Endometrium (tissue), 2 donors: Measurements from ENCODE around the gene TANC2.

Source experiments
- FAIRE-seq: peaks from 2 replicates; lab custom pipeline; 2012; peaks lifted over from hg19 to GRCh38; lab: Jason Lieb, UNC
- donor health status: control.
- donor health status: control.

The TANC2 gene

DNA sequence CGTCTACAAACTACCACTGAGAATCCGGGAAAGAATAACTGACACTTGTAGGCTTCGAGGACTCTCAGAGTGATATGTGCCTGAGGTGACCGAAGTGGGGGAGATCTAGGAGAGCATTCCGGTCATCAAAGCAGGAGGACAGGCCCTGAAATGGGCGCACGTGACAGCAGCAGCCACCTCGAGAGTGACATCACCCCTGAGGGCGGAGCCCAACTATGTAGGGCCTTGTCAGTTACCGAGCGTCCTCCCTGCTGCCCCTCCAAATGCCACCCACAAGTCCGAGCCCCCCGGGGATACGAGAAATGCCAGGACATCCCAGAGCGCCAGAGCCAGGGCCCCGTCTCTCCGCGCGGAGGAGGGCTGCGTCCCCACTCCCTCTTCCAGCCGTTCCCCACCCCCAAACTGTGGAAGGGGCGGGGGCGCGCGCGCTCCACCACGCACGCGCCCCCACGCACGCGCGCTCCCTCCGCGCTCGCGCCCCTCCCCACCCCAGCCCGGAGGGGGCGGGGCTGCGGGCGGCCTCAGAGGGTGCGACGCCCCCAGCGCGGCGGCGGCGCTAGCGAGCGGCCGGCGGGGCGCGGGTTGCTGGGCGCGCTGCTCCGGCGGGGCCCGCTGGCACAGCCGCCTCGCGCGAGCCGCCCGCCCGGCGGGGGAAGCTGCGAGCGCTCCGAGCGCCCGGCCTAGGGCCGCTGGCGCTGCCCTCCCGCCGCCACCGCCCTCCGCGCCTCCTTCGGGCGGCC is at the start of gene TANC2:
Gene TANC2, plus strand, starts transcription at position 550 of the 740 bp plus-strand sequence. CDS start 43,325 bp downstream, outside the sequence.
- FAIRE-seq = no peak

DNA sequence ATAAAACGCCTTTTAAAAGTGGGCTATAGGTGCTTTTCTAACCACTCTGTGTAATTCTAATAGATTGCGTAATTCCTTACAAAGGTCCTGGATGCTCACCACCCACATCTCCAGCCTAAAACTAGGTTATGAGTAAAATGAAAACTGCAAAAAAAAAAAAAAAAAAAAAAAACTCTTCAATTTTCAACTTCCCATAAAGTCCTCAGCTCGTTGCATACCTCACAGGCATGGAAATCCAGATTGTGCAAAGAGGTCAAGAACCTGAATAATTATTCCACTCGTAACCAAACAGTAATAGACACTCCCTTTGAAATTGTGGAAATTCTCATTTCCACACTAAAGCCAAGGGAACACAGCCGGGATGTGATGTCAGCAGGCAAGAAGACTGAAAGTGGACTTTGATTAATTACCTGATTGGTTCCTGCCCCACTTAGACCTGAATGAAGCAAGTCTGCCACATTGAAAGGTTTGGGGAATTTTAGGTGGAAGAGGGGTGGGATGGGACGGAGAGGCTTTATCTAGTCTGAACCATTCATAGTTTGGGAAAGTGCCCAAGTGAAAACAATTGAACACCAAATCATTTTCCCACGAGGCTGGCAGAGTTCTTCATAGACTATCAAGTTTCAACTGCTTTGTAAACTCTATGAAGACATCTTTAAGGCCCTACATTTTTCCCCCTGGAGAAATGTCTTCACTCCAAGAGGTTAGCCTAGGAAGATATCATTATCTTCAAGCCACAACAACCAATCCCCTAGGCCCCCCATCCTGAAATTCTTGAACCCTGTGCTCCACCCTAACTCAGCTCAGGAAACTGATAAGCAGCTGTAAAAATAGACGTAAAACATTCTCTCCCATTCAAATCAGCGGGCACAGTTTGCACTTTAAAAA is 49.1 kb upstream of the TANC2 start:
- FAIRE-seq = no peak

DNA sequence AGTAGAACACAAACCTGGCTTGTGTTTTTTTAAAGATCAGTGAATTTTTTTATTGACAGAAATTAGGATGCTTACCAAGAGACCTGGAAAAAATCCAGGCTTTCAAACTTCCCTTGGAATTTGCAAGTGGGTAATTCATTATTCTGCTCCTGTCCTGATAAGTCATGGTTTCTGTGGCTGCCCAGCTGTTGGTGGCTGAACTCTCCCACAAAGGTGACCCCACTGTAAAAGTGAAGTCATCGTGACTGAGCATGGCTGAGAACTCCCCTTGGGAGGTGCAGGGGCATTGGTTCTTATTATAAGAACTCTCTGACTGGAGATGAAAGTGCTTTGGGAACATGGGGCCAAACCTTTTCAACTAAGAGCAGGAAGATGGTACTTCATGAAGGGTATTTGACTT is 46.6 kb upstream of the TANC2 start:
- no peak for FAIRE-seq

DNA sequence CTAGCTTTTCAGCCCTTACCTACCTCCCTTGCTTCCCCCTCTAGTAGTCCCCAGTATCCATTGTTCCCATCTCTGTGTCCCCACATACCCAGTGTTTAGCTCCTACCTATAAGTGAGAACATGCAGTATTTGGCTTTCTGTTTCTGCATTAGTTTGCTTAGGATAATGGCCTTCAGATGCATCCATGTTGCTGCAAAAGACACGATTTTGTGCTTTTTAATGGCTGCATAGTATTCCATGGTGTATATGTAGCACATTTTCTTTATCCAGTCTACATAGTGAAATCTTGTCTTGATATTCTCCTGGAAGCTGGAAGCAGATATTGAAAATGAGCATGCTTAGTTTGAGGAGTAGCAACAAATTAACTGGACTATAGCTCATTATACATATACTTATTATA is 45.7 kb upstream of the TANC2 start:
- FAIRE-seq = no peak

DNA sequence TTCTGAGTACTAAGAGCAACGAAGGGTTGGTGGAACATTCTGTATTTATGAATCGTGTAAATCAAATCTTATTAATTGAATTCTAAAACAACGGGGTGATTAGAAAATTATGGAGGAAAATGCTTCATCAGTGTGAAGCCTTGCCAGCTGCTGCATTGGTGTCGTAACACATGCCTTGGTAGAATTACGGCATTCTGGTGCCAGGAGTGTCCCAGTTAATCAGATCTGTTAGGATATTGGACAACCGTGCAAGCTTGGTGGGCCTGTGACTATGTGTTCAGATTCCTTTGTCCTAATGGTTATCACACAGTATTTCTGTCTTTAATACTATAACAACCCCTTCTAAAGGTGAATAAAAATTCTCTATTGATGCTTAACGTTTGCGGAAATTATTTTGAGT is 44.2 kb upstream of the TANC2 start:
- no peak for FAIRE-seq

DNA sequence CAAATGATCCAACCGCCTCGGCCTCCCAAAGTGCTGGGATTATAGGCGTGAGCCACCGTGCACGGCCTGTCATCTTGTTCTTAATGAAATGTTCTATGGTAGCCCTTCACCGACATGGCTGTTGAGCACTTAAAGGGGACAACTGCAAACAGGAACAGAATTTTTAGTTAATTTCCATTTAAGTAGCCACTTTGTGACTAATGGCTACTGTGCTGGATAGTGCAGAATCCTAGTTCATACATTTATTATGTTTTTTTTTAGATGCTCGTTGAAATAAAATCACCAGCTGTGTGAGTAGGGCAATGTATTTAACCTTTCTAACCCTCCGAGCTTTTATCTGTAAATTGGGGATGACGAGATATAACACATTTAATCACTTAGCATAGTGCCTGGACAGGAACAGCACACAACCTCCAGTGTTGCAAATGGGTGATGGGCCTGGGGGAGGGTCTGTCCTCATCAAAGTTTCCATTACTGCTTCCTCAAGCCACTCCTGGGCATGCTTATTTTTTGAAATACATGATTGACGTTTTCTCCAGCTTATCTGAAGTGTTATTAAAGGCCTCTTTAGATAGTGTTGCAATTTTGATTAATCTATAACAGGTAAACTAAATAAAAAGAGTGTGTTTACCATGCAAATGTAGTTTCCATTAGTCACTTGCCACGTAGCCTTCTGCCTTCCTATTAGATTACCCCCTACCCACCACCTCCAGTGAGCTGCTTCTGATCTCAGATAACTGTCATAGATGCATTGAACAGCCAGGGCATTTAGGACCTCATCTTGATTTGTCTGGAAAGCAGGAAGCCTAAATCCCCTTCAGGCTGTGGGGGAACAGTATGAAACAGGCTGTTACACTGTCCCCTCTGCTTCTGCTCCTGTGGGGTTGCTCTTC is 42.5 kb upstream of the TANC2 start:
- FAIRE-seq = no peak

DNA sequence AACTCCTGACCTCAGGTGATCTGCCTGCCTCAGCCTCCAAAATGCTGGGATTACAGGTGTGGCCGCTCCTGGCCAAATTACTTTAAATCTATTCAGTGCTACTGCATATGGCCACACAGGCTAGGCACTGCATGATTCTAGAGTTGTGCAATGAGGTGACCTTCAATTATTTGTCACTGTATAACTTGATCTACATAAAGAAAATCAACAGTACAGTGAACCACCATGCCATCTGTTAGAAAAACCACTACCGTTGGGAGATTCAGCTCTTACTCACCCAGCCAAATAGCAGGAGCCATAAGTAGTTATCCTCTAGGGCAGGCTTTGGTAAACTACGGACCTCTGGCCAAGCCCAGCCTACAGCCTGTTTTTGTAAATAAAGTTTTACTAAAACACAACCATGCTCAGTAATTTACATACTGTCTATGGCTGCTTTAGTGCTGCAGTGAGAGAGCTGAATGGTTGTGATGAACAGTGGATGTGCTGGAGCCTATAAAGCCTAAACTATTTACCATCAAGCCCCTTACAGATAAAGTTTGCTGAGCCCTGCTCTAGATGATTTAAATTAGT is 40.7 kb upstream of the TANC2 start:
- FAIRE-seq = no peak

DNA sequence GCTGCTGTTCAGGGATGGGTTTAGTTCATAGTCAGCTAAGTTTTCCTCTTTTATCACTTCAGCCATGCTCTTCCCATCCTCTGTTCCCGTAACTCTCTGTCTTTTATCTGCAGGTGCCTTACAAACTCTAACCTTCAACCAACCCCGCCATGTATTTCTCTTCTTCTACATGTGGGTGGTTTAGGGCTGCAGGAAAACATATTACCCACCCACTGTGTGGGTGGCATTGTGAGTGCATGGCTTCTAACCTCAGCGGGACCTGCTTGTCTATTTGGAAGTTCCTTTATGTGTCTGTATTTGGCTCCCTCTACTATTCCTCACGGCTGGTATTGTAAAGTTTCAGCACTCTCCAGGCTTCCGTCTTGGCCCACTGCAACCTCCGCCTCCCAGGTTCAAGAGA is 39.0 kb upstream of the TANC2 start:
- no peak for FAIRE-seq

DNA sequence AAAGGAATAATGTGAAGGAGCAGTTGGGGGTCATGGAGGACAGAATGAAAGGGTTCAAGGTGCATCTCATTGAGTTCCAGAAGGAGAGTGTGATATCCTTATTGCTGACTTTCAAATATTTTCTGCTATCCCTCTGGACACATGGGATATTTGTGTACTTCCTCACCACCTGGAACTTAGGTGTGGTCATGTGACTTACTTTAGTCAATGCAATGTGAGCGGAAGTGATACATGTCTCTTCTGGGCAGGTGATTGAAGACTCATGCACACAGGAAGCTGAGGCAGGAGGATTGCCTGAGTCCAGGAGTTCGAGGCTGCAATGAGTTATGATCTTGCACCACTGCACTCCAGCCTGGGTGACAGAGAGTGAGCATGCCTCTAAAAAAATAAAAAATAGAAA is 36.7 kb upstream of the TANC2 start:
- no peak for FAIRE-seq

DNA sequence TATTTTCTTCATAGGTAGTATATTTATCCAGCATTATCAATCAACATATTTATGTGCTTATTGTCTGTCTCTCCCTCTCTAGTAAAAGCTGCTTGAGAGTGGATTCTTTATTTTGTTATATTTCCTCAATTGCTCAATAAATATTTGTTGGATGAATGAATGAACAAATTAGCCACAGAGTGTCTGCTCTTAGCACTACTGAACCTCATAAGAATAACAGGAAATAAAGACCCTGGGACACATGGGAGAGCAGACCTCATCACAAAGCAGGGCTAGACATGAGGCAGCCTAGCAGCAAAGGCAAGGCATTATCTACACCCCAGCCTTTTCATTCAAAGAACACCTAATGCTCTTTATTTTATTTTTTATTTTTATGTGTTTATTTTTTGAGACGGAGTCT is 34.9 kb upstream of the TANC2 start:
- no peak for FAIRE-seq

DNA sequence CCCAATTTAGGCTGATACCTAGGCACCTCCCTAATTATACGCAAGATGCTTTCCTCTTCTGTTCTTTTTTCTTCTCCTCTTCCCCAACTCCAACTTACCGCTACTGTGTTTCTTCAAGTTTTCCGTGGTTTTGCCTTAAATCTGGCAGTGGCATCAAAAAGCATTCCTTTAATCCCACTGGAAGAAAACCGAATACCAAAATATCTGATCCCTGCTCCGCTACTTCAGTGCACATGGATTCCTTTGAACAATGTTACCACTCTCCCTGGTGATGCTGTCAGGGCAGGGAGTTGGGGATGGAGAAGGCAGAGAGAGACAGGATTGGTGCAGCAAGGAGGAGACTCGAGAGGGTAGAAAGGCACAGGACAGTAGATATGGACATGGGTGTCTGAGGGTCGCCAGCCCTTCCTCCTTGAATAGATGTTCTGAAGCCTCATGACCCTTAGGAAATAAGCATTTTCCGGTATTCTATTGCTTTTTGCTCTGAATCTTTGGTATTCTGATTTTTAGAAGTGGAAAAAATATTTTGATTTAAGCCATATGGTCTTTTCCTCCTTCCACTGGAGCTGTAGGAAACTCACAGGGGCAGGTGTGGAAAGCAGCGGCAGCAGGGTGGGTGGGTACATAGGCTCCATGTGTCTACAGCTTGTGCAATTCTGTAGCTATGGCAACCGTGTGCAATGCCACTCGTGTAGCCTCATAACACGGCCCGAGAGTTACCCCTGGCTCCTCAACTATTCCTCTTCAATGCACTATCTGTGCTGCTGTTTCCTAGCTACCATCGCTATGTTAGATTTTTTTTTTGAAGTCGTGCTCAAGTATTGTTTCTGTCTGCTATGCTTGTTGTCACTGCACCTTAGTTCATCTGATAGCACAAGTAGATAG is 32.3 kb upstream of the TANC2 start:
- FAIRE-seq = no peak

DNA sequence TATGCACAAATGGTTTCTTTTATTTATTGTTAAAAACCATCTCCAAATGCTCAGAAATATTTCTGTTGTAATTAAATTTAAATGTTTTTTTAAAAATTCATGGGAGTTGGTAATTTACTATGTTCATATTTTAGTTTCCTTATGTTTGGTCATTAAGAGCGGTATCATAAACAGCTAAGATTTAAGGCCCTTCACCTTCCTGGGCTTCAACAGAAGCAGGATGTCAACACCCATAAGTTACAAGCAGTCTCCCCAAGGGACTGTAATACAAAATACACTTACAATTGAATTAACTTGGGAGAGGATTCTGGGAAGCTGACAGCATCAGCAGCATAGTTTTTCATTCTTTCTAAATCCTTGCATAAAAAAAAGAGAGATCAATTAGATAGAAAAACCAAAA is 30.9 kb upstream of the TANC2 start:
- no peak for FAIRE-seq

DNA sequence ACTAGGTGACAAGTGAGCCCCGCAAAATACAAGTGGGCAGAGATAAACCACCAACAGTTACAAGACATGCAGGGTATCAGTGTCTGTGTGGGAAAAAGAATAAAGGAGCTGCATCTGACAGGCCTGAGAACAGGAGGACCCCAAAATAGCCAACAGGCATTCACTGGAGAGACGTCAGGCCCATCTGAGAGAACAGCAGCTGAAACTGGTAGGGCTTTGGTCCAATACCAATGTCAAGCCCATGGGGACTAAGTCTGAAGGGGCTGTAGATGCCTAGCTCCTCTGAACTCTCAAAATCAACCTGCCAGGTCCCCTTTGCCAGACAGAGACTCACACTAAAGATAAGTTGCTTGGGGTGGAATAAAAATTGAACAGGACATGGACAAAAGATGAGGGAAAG is 30.5 kb upstream of the TANC2 start:
- FAIRE-seq = no peak

DNA sequence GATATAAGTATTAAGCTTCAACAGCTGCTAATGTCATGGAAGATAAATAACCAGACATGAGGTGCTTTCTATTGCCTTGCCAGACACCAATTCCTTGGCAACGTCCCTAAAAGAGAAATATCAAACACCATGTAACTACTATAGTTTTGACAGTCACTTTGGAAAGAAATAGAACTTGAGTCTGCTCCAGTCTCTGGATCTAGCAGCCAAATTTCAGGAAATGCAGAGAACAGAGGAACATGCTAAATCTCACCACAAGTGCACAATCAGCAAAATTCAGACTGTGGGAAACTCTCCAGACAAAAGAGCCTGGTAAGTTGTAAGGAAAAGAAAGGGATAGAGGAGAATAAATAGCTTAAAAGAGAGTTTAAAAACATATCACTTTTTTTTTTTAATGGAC is 28.4 kb upstream of the TANC2 start:
- FAIRE-seq = no peak

DNA sequence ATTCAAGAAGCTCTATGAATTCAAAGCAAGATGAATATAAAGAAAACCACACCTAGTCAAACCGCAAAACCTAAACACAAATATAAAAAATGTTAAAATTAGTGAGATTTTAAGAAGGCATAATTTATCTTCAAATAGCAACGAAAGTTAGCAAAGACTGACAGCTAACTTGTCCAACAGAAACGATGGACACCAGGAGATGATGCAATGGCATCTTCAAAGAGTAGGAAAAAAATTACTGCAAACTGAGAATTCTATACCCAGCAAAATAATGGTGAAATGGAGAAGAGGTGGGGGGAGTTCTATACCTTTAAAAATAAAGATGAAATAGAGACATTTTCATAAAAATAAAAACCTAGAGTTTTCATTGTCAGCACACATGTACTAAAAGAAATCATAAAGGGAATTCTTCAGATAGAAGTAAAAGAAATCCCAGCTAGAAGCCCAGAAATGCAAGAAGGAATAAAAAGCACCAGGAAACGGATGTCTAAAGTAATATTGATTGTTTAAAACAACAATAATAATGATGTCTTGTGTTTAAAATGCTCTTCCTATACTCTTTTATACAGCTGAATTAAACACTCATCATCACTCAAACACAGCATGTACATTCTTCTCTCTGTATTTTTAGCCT is 24.6 kb upstream of the TANC2 start:
- no peak for FAIRE-seq

DNA sequence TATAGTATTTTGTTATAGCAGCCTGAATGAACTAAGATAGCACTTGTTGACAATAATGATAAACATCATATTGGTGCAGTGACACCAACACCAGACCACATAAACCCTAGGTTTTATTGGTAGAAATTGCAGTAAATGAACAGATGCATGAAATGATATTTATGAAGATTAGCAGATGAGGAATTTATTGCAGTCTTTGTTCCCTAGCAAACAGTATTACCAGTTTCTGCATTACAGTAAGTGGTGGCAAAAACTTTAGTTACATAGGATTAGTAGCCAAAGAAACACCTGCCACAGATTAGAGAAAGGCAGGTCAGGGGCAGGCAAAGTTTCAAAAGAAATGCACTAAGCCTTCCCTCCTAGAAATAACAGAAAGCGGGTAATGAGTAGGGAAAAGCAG is 17.7 kb upstream of the TANC2 start:
- no peak for FAIRE-seq

DNA sequence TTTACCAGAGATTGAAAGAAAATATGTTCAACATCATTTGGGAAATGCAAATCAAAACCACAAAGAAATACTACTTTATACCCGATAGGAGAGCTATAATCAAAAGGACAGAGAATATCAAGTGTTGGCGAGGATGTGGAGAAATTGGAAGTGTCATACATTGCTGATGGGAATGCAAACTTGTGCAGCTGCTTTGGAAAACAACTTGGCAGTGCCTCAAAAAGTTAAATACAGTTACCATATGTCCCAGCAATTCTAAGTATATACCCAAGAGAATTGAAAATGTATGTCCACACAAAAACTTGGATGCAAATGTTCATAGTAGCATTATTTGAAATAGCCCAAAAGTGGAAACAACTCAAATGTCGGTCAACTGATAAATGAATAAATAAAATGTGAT is 17.0 kb upstream of the TANC2 start:
- no peak for FAIRE-seq

DNA sequence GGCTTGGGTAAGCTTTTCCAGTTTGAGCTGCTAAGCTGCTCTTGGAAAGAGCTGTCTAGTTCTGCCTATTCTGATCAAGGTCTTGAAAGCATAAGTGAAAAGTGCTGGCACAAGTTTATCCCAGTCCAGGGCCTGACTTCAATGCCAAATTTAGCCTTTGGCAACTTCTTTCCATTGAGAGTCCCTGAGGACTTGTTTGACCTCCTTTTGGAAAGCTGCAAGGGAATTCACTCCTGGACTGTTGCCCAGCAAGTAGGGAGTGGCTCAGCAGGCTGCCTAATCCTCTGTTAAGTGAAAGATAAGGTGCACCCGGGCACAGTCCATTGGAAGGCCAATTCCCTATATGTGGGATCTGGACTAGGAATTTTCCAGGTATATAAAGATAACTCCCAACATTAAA is 16.0 kb upstream of the TANC2 start:
- FAIRE-seq = no peak

DNA sequence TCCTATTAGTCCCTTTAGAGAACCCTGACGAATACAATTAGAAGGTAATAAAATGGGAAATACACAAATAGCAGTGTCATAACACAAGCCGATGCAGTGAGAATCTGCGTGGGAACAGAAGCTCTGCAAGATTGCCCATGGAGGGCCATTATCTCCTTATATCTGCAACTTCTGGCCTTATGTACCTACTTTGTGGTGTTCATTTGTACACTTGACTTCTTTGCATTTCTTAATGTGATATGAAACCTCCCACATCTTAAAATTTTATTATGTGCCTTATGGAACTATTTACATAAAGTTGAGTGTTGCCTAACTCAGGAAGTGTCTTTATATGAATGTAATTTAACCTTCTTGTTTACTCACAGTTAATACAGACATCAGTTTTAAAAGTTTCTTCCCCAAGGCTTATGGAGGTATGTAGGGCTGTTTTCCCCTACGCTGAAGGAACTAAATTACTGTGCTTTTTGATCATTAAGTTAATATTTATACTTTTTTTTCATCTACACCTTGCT is 10.1 kb upstream of the TANC2 start:
- FAIRE-seq = no peak

DNA sequence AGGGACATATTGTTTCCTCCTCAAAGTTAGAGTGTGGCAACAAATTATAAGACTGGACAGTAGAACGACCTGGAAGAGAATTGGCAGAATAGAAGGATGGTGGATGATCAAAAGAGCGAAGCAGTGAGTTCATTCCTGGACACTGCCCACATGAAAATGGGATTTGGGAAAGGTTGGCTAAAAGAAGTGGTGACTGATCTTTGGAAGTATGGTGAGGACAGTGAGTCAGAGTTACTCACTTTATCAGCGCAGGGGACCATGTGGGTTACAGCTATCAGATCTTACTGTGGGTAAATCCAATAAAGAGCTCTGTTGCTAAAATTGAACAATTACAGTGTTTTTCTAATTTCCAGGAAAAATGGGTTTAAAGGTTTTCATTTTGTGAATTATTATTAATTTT is 2.7 kb upstream of the TANC2 start:
- no peak for FAIRE-seq
